Panc1 (cell line): ENCODE results near the gene RPH3AL. TPM values are rescaled to one million over a fixed set of nuclear protein-coding genes. Genes with fewer than 3 reads are reported as not detected.

Experiments
- ATAC-seq: fragments of 200-7000 bp; cut with Tn5 transposase; 2 replicates; pipeline ENCODE4 v1.9.1; 2020; ENCODE audit warnings: mild to moderate bottlenecking, moderate library complexity
- BruUV-seq: library from RNA; stranded (reverse); fragments of 400-500 nt; replicated peaks from 2 replicates; lab custom pipeline; 2021; lab: Mats Ljungman, UMichigan
- CTCF ChIA-PET: fragments of 300-600 bp; sonication (Branson Sonifier 250); formaldehyde crosslinking; loops from one replicate; lab custom pipeline; 2022; ENCODE audit warnings: antibody characterized with exemption; lab: Charles Lee
- POLR2A ChIA-PET: fragments of 300-600 bp; sonication (Branson Sonifier 250); formaldehyde crosslinking; loops from one replicate; lab custom pipeline; 2022; ENCODE audit warnings: antibody characterized with exemption; lab: Charles Lee
- DNase-seq: peaks from one replicate; pipeline ENCODE4 v3.0.0-alpha.2; 2010; ENCODE audit warnings: low read depth, low spot score
- H3K27ac ChIP-seq: 2 replicates; pipeline ENCODE4 v1.5.1; 2011; ENCODE audit warnings: mild to moderate bottlenecking, low read length, inconsistent platforms
- H3K27me3 ChIP-seq: fragments of 200-500 bp; sonication (Bioruptor generic); 2 replicates; pipeline ENCODE4 v1.6.0; 2014; ENCODE audit warnings: low read length, inconsistent platforms; ENCODE audit not compliant: control insufficient read depth, insufficient read depth
- H3K36me3 ChIP-seq: fragments of 200-500 bp; sonication (Bioruptor generic); 2 replicates; pipeline ENCODE4 v1.5.1; 2014; ENCODE audit warnings: inconsistent platforms, mild to moderate bottlenecking, low read length, moderate library complexity; ENCODE audit not compliant: control insufficient read depth, insufficient read depth
- H3K4me1 ChIP-seq: 2 replicates; pipeline ENCODE4 v1.5.1; 2011; ENCODE audit warnings: inconsistent platforms, mild to moderate bottlenecking, low read length, moderate library complexity; ENCODE audit not compliant: control insufficient read depth, insufficient read depth
- H3K4me3 ChIP-seq, 2 experiments: 2 replicates each; pipeline ENCODE4 v1.5.1; 2011 to 2012; ENCODE audit warnings: low read depth in 2 of 2, low read length in 2 of 2, mild to moderate bottlenecking in 2 of 2, inconsistent platforms in 1 of 2, moderate library complexity in 1 of 2
- H3K9me3 ChIP-seq: fragments of 200-500 bp; sonication (Bioruptor generic); 2 replicates; pipeline ENCODE4 v1.5.1; 2014; ENCODE audit warnings: low read depth, mild to moderate bottlenecking, inconsistent platforms, low read length, moderate library complexity; ENCODE audit not compliant: control insufficient read depth, insufficient read depth
- POLR2AphosphoS5 ChIP-seq: IDR thresholded peaks from 2 replicates; pipeline ENCODE4 v1.6.1; 2012; ENCODE audit warnings: mild to moderate bottlenecking, low read depth, low read length, moderate library complexity
- SIN3A ChIP-seq: IDR thresholded peaks from 2 replicates; pipeline ENCODE4 v1.6.1; 2012; ENCODE audit warnings: low read depth, mild to moderate bottlenecking, low read length, moderate library complexity, borderline replicate concordance; ENCODE audit not compliant: insufficient read depth
- TCF7L2 ChIP-seq: IDR thresholded peaks from 2 replicates; pipeline ENCODE4 v1.6.1; 2011; ENCODE audit warnings: mild to moderate bottlenecking, low read depth, low read length, inconsistent platforms
- in situ Hi-C: cut with HindIII; loops from 2 replicates; pipeline ENCODE4 v1.10.0; 2016; ENCODE audit warnings: low sequenced_read_pairs, low pct_unique_long_range_greater_than_20kb
- intact Hi-C: fragments of 100-400 bp; cut with micrococcal nuclease; formaldehyde crosslinking; loops from one replicate; pipeline ENCODE4 v1.10.0; 2022; ENCODE audit not compliant: unreplicated experiment
- total RNA-seq: library from RNA; stranded (reverse); gene quantifications from one replicate; pipeline ENCODE4 v1.2.1, GENCODE V29; 2021; ENCODE audit not compliant: unreplicated experiment
- TF ChIP-seq, protein P1 (sequence below), 2 experiments: IDR thresholded peaks; 2 replicates each; pipeline ENCODE4 v1.6.1; 2011 to 2012; ENCODE audit warnings: low read depth in 2 of 2, control low read depth in 1 of 2, low read length in 1 of 2, mild to moderate bottlenecking in 1 of 2, moderate library complexity in 1 of 2; ENCODE audit not compliant: insufficient read depth in 1 of 2
- TF ChIP-seq, protein P2 (sequence below): fragments of 450-650 bp; IDR thresholded peaks from 2 replicates; pipeline ENCODE4 v1.5.1; 2017; ENCODE audit warnings: mild to moderate bottlenecking

RPH3AL gene
- total RNA-seq, 1 experiment from 2014 or later: 2.2 TPM

DNA sequence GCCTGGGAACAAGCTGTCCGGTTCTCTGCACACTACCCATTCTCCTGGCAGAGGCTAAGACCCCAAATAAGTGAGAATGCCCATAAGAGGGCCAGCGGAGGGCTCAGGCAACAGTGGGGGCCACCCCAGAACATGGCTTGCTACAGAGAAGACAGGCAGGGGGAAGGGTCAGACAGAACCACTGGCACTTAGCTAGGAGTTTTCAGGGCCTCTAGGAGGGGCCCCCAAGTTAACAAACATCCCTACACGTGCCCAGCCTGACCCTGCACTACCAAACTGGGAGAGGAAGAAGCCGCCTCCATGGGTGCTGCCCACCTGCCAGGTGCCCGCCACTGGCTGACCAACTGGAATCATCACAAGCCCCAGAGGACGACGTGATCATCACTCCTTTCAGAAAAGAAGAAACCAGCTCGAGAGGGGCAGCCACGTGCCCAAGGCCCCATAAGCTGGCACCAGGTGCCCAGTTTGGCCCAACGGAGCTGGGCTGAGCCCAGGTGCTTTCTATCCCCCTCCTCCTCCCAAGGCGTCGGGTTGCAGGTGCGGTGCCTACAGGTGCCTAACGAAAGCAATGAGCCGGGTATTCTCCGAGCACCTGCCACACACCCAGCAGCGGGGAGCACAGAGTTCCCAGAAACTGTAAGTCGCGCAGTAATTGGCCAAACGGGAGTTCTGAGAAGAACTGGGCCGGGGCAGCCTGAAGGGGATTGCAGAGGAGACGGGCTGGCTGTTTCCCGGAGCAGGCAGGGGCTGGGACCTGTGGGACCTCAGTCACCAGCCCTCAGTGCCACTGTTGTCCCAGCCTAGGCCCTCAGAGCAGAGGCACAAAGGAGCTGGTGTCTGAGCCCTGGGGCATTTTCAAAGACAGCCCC, 13.2 kb downstream of the RPH3AL start:
- Histone ChIP-seq H3K4me1 (no peaks in the 10 kb centered on the region), H3K4me3 (no peak overlapping the region), H3K27ac (no peak overlapping the region), H3K27me3 (no peaks in the 10 kb centered on the region), H3K9me3 (no peaks in the 10 kb centered on the region), H3K36me3 (no peaks in the 10 kb centered on the region)
- no peak for ATAC-seq
- no TSS peak for BruUV-seq
- in situ Hi-C loops (no loop called here), intact Hi-C loops (no loop called here)
- TF ChIP-seq, protein P1, sequence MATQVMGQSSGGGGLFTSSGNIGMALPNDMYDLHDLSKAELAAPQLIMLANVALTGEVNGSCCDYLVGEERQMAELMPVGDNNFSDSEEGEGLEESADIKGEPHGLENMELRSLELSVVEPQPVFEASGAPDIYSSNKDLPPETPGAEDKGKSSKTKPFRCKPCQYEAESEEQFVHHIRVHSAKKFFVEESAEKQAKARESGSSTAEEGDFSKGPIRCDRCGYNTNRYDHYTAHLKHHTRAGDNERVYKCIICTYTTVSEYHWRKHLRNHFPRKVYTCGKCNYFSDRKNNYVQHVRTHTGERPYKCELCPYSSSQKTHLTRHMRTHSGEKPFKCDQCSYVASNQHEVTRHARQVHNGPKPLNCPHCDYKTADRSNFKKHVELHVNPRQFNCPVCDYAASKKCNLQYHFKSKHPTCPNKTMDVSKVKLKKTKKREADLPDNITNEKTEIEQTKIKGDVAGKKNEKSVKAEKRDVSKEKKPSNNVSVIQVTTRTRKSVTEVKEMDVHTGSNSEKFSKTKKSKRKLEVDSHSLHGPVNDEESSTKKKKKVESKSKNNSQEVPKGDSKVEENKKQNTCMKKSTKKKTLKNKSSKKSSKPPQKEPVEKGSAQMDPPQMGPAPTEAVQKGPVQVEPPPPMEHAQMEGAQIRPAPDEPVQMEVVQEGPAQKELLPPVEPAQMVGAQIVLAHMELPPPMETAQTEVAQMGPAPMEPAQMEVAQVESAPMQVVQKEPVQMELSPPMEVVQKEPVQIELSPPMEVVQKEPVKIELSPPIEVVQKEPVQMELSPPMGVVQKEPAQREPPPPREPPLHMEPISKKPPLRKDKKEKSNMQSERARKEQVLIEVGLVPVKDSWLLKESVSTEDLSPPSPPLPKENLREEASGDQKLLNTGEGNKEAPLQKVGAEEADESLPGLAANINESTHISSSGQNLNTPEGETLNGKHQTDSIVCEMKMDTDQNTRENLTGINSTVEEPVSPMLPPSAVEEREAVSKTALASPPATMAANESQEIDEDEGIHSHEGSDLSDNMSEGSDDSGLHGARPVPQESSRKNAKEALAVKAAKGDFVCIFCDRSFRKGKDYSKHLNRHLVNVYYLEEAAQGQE (IDR thresholded peaks at IDR 0.05; ENCODE audit: insufficient read depth in 1 of 2, low read depth in 2 of 2, low read length in 1 of 2): no peak
- no peak for TF ChIP-seq POLR2AphosphoS5
- TF ChIP-seq, protein P2, sequence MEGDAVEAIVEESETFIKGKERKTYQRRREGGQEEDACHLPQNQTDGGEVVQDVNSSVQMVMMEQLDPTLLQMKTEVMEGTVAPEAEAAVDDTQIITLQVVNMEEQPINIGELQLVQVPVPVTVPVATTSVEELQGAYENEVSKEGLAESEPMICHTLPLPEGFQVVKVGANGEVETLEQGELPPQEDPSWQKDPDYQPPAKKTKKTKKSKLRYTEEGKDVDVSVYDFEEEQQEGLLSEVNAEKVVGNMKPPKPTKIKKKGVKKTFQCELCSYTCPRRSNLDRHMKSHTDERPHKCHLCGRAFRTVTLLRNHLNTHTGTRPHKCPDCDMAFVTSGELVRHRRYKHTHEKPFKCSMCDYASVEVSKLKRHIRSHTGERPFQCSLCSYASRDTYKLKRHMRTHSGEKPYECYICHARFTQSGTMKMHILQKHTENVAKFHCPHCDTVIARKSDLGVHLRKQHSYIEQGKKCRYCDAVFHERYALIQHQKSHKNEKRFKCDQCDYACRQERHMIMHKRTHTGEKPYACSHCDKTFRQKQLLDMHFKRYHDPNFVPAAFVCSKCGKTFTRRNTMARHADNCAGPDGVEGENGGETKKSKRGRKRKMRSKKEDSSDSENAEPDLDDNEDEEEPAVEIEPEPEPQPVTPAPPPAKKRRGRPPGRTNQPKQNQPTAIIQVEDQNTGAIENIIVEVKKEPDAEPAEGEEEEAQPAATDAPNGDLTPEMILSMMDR: no peak
- no peak for TF ChIP-seq SIN3A
- no peak for TF ChIP-seq TCF7L2
- CTCF ChIA-PET: no interaction called here
- POLR2A ChIA-PET: no interaction called here
- DNase-seq: no peak

DNA sequence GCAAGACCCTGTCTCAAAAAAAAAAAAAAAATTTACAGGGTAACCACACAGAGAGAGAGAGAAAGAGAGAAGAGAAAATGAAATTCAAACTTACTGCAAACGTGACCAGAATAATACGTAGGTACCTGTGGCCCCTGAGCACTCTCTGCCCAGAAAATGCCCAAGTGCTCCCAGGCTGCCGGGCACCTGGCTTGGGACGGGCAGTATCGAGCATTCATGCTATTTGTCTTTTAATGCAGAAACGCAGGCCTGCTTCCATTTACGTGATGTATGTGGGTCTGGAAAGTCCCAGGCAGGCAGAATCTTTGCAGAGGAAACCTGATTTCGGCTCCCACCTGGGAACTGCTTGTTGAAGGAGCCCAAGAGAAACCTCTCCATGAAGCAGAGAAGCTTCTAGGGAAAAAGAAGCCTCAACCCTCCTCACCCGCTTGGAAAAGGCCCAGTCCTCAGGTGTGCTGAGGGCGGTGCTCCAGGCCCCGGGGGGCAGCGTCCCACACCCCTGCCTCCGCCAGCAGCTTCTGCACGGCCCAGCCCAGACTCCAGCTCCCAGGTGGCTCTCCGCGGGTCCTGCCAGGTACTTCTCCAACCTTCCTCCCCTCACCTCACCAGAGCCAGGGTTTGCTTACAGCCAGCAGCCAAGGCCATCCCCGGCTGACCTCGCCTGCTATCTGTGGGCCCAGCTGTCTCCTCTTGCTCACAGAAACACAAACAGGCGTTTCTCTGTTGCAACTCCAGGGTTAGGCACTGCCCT, 14.0 kb downstream of the RPH3AL start:
- H3K4me3 ChIP-seq: no peak overlapping the region
- BruUV-seq: no TSS peak
- no peaks in the 10 kb centered on the region for H3K9me3 ChIP-seq
- ATAC-seq: no peak
- intact Hi-C loops (no loop called here), in situ Hi-C loops (no loop called here)
- no peak for DNase-seq
- H3K36me3 ChIP-seq: no peaks in the 10 kb centered on the region
- H3K27me3 ChIP-seq: no peaks in the 10 kb centered on the region
- no peak overlapping the region for H3K27ac ChIP-seq
- ChIA-PET POLR2A (no interaction called here), CTCF (no interaction called here)
- peaks cover 1% of the 10 kb centered on the region; the same call in 1 of the 2 replicates for H3K4me1 ChIP-seq
- TF ChIP-seq TCF7L2 (no peak), SIN3A (no peak), POLR2AphosphoS5 (no peak)
- TF ChIP-seq, protein P2: no peak
- TF ChIP-seq, protein P1 (IDR thresholded peaks at IDR 0.05; ENCODE audit: insufficient read depth in 1 of 2, low read depth in 2 of 2, low read length in 1 of 2): no peak
